DOHH2 (cell line): ENCODE data around the gene MS4A15.

Source experiments
- H3F3A ChIP-seq: fragments of 200-600 bp; sonication (generic), shearing (Covaris generic); 2 replicates; pipeline ENCODE4 v1.6.0; 2016; ENCODE audit warnings: antibody characterized with exemption, mild to moderate bottlenecking; ENCODE audit not compliant: control insufficient read depth, insufficient read depth
- H3K27ac ChIP-seq: fragments of 200-600 bp; sonication (generic); 2 replicates; pipeline ENCODE4 v1.5.1; 2014; ENCODE audit warnings: low read depth, mild to moderate bottlenecking, low read length, moderate library complexity
- H3K27me3 ChIP-seq: fragments of 200-600 bp; sonication (generic); 2 replicates; pipeline ENCODE4 v1.6.1; 2014; ENCODE audit warnings: mild to moderate bottlenecking, low read length, mixed read lengths; ENCODE audit not compliant: control insufficient read depth
- H3K36me3 ChIP-seq: fragments of 200-600 bp; sonication (generic); 2 replicates; pipeline ENCODE4 v1.6.1; 2014; ENCODE audit warnings: mild to moderate bottlenecking, low read length, moderate library complexity, mixed read lengths; ENCODE audit not compliant: control insufficient read depth
- H3K4me1 ChIP-seq: fragments of 200-600 bp; sonication (generic); 2 replicates; pipeline ENCODE4 v1.6.1; 2014; ENCODE audit warnings: mild to moderate bottlenecking, low read length, mixed read lengths; ENCODE audit not compliant: control insufficient read depth
- H3K4me2 ChIP-seq: fragments of 200-600 bp; sonication (generic); 2 replicates; pipeline ENCODE4 v1.6.0; 2014; ENCODE audit warnings: mild to moderate bottlenecking, low read length, moderate library complexity
- H3K4me3 ChIP-seq: fragments of 200-600 bp; sonication (generic); 2 replicates; pipeline ENCODE4 v1.5.1; 2014; ENCODE audit warnings: mild to moderate bottlenecking, low read length, mixed read lengths
- H3K79me2 ChIP-seq: fragments of 200-600 bp; sonication (generic); 2 replicates; pipeline ENCODE4 v1.6.1; 2014; ENCODE audit warnings: mild to moderate bottlenecking, low read length, mixed read lengths; ENCODE audit not compliant: control insufficient read depth
- H3K9me2 ChIP-seq: fragments of 200-600 bp; sonication (generic); replicated peaks from 2 replicates; pipeline ENCODE4 v1.6.1; 2014; ENCODE audit warnings: mild to moderate bottlenecking, low read length, mixed read lengths; ENCODE audit not compliant: control insufficient read depth
- H3K9me3 ChIP-seq: fragments of 200-600 bp; sonication (generic); 2 replicates; pipeline ENCODE4 v1.6.1; 2014; ENCODE audit warnings: antibody characterized with exemption, low read length, mixed read lengths; ENCODE audit not compliant: control insufficient read depth, insufficient read depth
- H4K20me1 ChIP-seq: fragments of 200-600 bp; sonication (generic); 2 replicates; pipeline ENCODE4 v1.6.0; 2014; ENCODE audit warnings: low read depth, mild to moderate bottlenecking, antibody characterized with exemption, low read length, moderate library complexity; ENCODE audit not compliant: control insufficient read depth, insufficient read depth
- CTCF ChIP-seq: fragments of 200-600 bp; sonication (generic); IDR thresholded peaks from one replicate; pipeline ENCODE4 v1.5.1; 2014; ENCODE audit warnings: antibody characterized with exemption, mild to moderate bottlenecking, low read depth, low read length; ENCODE audit not compliant: poor library complexity, severe bottlenecking
- EZH2phosphoT487 ChIP-seq: fragments of 200-600 bp; sonication (generic); IDR thresholded peaks from 2 replicates; pipeline ENCODE4 v1.6.1; 2017; ENCODE audit warnings: borderline replicate concordance, mild to moderate bottlenecking, antibody characterized with exemption, low read length, moderate library complexity, mixed read lengths

The MS4A15 gene

GRCh38 chr11:60765355-60765754, 8.7 kb downstream of the MS4A15 start:
- Histone ChIP-seq H3F3A (no peaks in the 10 kb centered on the region), H3K4me1 (peaks cover 17% of the 10 kb centered on the region), H3K27me3 (peaks cover 14% of the 10 kb centered on the region), H3K36me3 (no peaks in the 10 kb centered on the region), H3K4me3 (no peak overlapping the region), H3K79me2 (no peaks in the 10 kb centered on the region), H3K4me2 (no peak overlapping the region), H4K20me1 (no peaks in the 10 kb centered on the region), H3K9me2 (no peaks in the 10 kb centered on the region), H3K9me3 (no peaks in the 10 kb centered on the region), H3K27ac (no peak overlapping the region)
- no peak for TF ChIP-seq EZH2phosphoT487
- TF ChIP-seq CTCF, result no peak

- Histone ChIP-seq H3K27ac (no peak overlapping the region), H4K20me1 (no peaks in the 10 kb centered on the region), H3K4me2 (no peak overlapping the region), H3K9me3 (no peaks in the 10 kb centered on the region), H3K4me3 (no peak overlapping the region), H3K36me3 (no peaks in the 10 kb centered on the region), H3F3A (no peaks in the 10 kb centered on the region), H3K9me2 (no peaks in the 10 kb centered on the region), H3K79me2 (no peaks in the 10 kb centered on the region), H3K27me3 (peaks cover 11% of the 10 kb centered on the region), H3K4me1 (peaks cover 15% of the 10 kb centered on the region)
- TF ChIP-seq CTCF (no peak), EZH2phosphoT487 (no peak)
Observed at GRCh38 chr11:60766547-60766946, 9.9 kb downstream of the MS4A15 start.

- Histone ChIP-seq H3K9me2 (no peaks in the 10 kb centered on the region), H3F3A (no peaks in the 10 kb centered on the region), H3K36me3 (no peaks in the 10 kb centered on the region), H3K4me3 (no peak overlapping the region), H3K27ac (no peak overlapping the region), H3K9me3 (no peaks in the 10 kb centered on the region), H3K4me1 (peaks cover 11% of the 10 kb centered on the region), H3K79me2 (no peaks in the 10 kb centered on the region), H4K20me1 (no peaks in the 10 kb centered on the region), H3K27me3 (peaks cover 14% of the 10 kb centered on the region), H3K4me2 (no peak overlapping the region)
- TF ChIP-seq EZH2phosphoT487 (no peak), CTCF (no peak)
Observed at GRCh38 chr11:60767388-60767811, 10.7 kb downstream of the MS4A15 start.

- no peak overlapping the region for H3K4me2 ChIP-seq
Observed at GRCh38 chr11:60768202-60768601, 11.5 kb downstream of the MS4A15 start.

More at GRCh38 chr11:60768202-60768601, 11.5 kb downstream of the MS4A15 start:
- H3F3A ChIP-seq, result no peaks in the 10 kb centered on the region
- no peak for TF ChIP-seq CTCF
- TF ChIP-seq EZH2phosphoT487, result no peak
- H3K27ac ChIP-seq, result no peak overlapping the region
- H3K4me3 ChIP-seq, result no peak overlapping the region
- no peaks in the 10 kb centered on the region for H4K20me1 ChIP-seq
- no peaks in the 10 kb centered on the region for H3K9me2 ChIP-seq
- H3K27me3 ChIP-seq, result peaks cover 14% of the 10 kb centered on the region
- no peaks in the 10 kb centered on the region for H3K79me2 ChIP-seq
- no peaks in the 10 kb centered on the region for H3K9me3 ChIP-seq
- H3K4me1 ChIP-seq, result peaks cover 9% of the 10 kb centered on the region
- H3K36me3 ChIP-seq, result no peaks in the 10 kb centered on the region
